Stimulated activated CD8-positive, alpha-beta memory T cell treated with anti-CD3 and anti-CD28 coated beads, Interleukin-4, amount 100 ng/mL, for 24 hours (primary cell): Measurements from ENCODE around the gene MFAP3L.
"Not testable (repeated sequence)": the region's sequence is repeated elsewhere in the genome, so short reads cannot be mapped to it uniquely, and the experiment has no call there.

ENCODE experiments used
- DNase-seq: peaks from one replicate; pipeline ENCODE4 v3.0.0-alpha.2; 2020; ENCODE audit warnings: low read depth

The MFAP3L gene

GRCh38 chr4:170026253-170027021 lies at the start of gene MFAP3L:
TSS of gene MFAP3L (minus strand) at chr4:170026395. CDS start at chr4:170005877, 20,518 bp downstream.
- DNase-seq, result peak; percentile 75

GRCh38 chr4:170071196-170071595 lies 45.0 kb upstream of the MFAP3L start:
- DNase-seq, result no peak

DNA sequence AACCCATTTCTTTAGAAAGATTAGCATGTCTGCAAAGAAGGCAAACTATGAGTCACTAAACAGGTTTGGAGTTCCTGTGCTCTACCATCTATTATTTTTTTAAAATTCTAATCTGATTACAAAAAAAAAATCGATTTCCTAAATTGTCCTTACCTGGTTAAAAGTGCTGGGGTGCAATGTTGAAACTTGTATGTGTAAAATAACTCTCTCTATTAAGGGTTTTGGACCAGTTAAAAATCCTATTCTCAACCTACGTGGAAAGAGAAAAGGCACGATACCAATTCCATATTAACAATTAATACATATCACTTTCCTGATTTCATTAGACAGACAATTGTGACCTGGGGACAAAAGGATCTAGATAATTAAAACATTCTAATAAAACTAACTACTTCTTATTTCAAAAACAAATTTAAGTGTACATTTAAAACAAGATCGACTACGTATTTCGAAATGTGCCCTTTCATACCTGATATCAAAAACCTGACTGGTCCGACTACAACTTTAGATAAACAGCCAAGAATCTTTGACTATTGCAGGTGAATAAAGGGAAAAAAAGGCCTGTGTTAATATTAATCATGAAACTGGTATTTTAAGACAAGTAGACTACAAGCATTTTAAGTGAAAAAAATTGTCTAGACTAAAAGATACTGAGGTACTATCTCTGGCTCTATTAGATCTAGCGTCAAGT lies 42.4 kb upstream of the MFAP3L start:
- no peak for DNase-seq

GRCh38 chr4:170059421-170059820 lies 33.2 kb upstream of the MFAP3L start:
- DNase-seq, result no peak

DNA sequence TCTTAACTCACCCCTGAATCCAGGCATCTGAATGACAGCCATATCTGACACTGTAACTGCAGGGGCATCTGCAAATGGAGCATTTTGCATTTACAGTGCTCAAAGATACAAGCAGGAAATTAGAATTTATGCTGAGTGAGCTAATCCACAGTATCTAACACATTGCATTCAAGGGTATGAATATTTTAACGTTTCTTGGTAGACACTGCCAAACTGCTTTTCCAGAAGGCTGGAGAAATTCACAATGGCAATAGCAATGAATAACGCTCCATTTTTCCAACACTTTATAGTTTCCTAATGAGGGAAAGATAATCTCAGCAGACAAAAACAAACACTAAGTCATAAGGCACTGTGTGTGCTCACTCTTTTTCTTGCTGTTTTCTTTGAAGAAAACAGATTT lies 32.6 kb upstream of the MFAP3L start:
- DNase-seq, result no peak

DNA sequence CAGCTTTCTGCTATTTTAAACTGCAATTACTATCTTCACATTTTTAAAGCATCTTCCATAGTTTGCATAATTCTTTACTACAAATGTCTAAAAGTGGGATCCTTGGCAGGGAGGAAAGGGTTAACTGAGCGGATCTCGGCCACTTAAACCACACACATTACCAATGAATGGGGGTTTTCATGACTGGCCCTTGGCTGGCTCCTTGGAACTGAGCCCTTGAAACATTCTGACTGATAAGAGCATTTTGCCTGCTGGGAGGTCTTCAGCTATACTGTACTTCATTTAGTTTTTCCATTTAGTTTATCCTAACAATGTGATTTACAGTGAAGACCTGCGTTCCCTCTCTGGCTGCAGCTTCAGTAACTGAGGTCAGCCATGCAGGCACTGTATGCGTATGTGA lies 31.7 kb upstream of the MFAP3L start:
- no peak for DNase-seq

DNA sequence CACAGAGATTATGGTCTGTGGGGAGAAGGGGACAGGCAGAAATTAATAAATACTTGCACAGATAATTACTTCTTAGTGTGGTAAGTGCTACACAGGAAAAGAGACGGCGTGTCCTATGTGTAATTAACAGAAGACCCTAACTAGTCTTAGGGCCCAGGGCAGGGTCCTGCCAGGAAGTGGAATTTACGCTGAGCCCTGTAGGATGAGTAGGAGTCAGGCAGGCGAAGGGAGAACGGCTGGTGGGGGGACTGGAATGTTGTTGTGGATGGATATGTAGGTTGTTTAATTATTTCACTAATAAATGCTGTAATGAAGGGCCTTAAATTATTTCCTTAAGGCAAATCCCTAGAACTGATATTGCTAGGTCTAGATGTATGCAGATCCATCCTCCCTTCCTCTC lies 26.7 kb upstream of the MFAP3L start:
- DNase-seq, result no peak

DNA sequence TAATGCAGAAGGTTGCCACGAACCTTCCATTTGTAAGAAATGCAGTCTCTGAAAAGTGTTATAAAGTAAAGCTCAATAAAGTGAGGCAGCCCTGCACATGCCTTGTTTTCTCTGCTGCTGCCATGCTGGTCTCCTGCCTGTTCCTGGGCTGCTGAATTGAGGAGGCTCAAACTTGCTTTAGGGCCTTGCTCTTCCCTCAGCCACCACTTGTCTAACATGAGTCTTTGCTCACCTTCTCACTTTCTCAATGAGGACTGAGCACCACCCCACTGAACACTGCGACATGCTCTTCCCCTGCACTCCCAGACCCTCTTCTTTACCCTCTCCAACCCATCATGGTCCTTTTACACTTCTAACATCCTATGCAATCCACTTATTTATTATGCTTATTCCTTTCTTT lies 25.2 kb upstream of the MFAP3L start:
- DNase-seq, result no peak

GRCh38 chr4:170049766-170050165 lies 23.6 kb upstream of the MFAP3L start:
- no peak for DNase-seq

DNA sequence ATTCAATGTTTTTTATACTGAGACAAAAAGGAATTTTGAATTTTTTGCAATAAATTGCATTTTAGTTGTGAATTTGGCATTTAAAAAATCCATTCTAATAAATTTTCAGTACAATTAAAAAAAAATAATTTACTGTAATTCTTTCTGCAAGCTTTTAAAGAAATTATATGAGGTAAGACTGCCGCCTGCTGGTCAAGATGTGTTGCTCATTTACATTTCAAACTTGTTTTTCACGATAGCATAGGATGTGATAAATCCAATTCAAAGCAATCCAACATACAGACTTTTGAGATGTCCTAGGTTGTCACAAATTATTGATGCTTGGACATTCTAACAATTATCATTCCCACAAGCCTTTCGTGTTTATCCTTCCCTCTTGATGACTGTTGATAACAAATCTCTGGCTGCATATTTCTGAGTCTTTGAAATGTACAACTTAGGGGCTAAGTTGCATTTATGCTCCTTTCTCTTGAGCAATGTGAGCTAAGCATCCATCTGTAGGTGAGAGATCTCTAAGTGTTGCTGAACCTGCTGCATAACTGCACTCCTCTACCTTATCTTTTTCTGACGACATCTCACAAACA lies 21.7 kb upstream of the MFAP3L start:
- DNase-seq, result peak; percentile 31

GRCh38 chr4:170046156-170046555 lies 20.0 kb upstream of the MFAP3L start:
- DNase-seq, result not testable (repeated sequence)

DNA sequence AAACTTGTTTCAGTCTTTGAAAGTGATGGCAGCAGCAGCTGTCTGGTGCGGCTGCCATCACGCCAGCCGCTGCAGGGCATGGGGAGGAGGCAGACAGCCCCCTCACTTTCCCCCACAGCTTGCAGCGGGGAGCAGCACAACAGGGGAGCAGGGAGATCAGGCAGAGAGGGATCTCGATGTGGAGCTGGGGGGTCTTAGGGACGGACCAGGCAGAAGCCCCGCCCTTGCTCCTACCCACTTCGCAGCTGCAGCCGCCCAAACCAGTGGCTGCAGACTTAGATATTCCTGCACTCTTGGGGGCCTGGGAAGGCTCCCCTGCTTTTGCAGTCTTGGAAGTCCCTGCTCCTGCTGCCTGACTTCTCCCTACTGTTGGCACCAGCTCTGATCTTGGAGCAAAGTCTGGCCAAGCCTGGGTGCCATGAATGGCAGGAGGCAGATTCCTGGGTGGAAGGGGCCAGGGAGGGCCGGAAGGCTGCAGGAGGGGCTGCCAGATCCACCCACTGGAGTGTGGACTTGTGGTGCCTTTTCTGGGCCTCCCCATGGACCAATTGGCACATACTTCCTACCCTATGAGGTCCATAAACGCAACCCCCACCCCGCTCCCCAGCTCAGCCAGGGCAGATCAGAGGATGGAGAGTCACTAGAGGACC lies 14.0 kb upstream of the MFAP3L start:
- DNase-seq, result no peak

GRCh38 chr4:170038769-170039168 lies 12.6 kb upstream of the MFAP3L start:
- DNase-seq, result no peak

GRCh38 chr4:170038232-170038631 lies 12.0 kb upstream of the MFAP3L start:
- DNase-seq, result no peak

GRCh38 chr4:170037481-170037880 lies 11.3 kb upstream of the MFAP3L start:
- no peak for DNase-seq

DNA sequence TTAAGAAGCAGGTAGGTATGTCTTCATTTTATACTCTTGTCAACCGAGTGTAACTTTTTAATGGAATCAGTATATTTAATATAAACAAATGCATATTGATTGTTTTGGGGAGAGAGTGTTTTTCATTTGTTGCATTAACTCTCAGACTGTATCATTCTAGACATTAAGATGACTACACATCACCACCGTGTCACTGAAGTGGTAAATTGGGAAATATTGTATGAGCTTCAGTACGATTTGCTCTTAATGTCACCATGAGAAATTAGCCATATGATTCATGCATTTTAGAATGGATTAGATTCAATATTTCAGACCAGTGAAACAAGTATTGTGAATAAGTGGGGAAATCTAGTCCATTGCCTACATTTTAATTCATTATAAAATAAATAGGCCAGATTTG lies 9.7 kb upstream of the MFAP3L start:
- DNase-seq, result no peak

DNA sequence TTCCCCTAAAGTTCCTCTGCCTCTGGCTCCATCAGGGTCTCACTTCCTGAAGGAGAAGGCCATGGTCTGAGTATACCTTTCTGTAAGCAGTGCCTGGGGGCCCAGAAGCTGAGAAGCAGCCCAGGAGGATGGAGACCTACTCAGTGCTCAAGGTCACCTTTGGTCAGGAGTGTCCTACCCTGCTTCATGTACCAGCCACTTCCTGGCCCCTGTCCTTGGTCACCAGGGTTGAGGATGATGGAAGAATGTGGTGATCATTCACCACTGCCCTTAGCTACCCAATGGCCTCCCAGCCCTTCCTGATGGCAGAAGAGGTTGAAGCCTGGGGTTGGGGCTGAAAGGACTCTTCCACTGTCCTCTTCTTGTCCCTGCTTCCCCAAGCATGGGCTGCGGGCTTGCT lies 9.0 kb upstream of the MFAP3L start:
- DNase-seq, result no peak

DNA sequence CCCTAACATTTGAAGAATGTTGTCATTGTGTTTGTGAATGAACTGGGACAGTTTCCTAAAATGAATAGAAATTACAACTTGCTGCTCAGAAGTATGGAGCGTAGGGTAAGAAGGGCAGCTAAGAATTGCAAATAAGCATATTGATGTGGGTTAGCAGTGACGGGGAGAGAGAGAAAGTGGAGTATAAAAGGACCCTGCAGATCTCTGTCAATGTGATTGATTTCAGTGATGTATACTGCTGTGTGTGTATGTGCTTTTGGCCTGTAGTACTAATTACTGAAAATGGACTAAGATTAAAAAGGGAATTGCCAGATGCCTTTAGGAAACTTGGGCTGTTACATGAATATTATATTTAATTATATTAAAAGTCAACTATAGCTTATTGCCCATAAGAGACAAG lies 7.8 kb upstream of the MFAP3L start:
- DNase-seq, result no peak

- DNase-seq, result no peak
Measured at GRCh38 chr4:170030121-170030520, 3.9 kb upstream of the MFAP3L start.

DNA sequence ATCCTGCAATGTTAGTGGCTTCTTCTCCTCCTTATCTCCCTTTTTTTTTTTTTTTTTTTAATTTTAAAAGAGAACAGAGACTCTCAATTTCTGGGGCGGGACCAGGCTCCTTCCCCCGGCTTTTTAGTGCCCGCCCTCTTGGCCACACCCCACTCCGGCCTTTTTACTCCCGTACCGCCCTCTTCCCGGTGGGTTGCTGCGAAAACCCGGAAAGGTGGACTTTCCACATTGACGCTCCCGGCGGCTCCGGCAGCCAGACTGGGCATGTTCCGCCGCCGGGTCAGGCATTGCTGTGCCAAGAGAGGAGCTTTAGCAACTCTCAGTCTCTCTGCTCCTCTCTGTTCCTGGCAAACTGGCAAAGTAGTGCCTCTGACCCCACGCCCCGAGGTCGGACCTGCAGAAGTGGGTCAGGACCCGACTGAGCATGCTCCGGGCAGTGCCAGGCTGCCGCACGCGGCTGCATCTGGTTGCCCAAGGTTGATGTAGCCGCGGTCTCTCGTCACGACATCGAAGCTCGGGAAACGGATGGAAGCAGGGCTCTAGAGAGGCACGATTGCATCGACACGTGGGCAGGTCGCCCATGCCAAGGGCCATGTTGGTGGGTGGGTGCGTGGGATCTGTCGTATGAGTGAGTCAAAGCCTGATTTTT lies 1.1 kb upstream of the MFAP3L start:
- peak; percentile 83 for DNase-seq

DNA sequence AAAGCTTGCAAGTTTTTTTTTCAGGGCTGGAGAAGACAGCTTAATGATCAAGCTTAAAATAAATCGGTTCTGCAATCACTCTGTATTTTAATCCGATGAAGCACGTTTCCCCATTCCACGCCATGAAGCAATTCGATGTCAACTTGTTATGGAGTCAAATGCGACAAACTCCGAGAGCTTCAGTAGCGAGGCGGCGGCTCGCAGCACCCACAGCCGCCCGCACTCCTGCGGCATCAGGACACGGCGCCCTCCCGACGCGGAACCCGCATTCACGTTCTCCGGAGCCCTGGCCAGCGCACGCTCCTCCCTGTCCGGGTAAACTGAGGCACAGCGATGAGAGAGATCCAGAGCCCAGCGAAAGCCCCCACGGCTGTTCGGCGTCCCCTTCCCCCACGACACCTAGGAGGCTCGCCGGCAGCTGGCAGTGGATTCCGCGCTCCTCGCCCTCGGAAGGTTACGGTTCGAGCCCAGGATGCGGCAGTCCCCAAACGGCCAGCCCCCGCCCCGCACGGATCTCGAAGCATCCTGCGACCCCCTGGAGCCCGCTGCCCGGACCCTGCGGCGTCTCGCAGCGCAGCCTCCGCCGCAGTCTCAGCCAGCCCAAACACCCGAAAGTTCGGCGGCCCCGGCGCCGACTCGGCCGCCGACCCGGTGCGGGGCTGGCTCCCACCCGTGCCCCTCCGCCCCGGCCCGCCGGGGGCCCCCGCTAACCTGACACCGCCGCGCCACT lies 507 bp downstream of the MFAP3L start:
- DNase-seq, result no peak

DNA sequence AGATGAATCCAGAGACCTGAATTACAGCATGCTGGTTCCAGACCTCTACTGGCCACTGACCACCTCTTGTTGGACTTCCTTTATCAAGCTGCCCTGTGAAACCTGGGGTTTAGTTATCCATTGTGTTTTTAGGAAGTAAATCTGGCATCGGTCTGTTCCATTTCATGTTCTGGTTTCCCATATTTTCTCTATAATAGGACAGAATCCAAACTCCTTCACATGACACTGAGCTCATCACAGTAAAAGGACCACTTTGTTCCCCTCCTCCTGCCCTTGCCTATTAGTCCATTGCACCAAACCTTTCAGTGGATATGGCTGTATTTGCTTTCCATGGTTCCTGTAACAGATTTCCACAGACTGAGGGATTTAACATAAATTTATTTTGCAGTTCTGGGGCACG lies 4.0 kb downstream of the MFAP3L start:
- no peak for DNase-seq
